Testis (tissue), 3 donors: ENCODE data around the gene CFAP46. TPM values are rescaled to one million over a fixed set of nuclear protein-coding genes. Genes with fewer than 3 reads are reported as not detected.
"Not testable (repeated sequence)": the region's sequence is repeated elsewhere in the genome, so short reads cannot be mapped to it uniquely, and the experiment has no call there.

Experiments
- DNase-seq: peaks from one replicate; pipeline ENCODE4 v3.0.0-alpha.2; 2019
- H3K27ac ChIP-seq, 2 donors: fragments of 200-600 bp; sonication (generic); one replicate each; pipeline ENCODE4 v1.5.1; 2019
- H3K27me3 ChIP-seq: fragments of 200-600 bp; sonication (generic); one replicate; pipeline ENCODE4 v1.5.1; 2019
- H3K36me3 ChIP-seq: fragments of 200-600 bp; sonication (generic); one replicate; pipeline ENCODE4 v1.5.1; 2017; ENCODE audit warnings: low read depth; ENCODE audit errors: missing control alignments
- H3K4me1 ChIP-seq: fragments of 200-600 bp; sonication (generic); one replicate; pipeline ENCODE4 v1.5.1; 2019
- H3K4me3 ChIP-seq, 2 donors: fragments of 200-600 bp; sonication (generic); one replicate each; pipeline ENCODE4 v1.5.1; 2017 to 2019
- H3K9me3 ChIP-seq: fragments of 200-600 bp; sonication (generic); one replicate; pipeline ENCODE4 v1.5.1; 2017
- CTCF ChIP-seq, 3 experiments: fragments of 450-650 bp in 2 of 3; fragments of 200-600 bp in 1 of 3; sonication (generic) in 1 of 3; IDR thresholded peaks; one replicate each; pipeline ENCODE4 v1.5.1; 2016 to 2019; ENCODE audit warnings: antibody characterized with exemption in 3 of 3, mild to moderate bottlenecking in 2 of 3, moderate library complexity in 1 of 3
- POLR2A ChIP-seq: fragments of 450-650 bp; IDR thresholded peaks from one replicate; pipeline ENCODE4 v1.6.1; 2017; ENCODE audit warnings: antibody characterized with exemption, mild to moderate bottlenecking, moderate library complexity
- WGBS, 2 donors: methylation state at CpG; one replicate each; pipeline ENCODE4 v1.1.5; 2018; 5-methylcytosine and 5-hydroxymethylcytosine counted together
- intact Hi-C: fragments of 100-400 bp; cut with DNase I; formaldehyde crosslinking; loops from one replicate; pipeline ENCODE4 v1.15.1; 2023; ENCODE audit warnings: low total_unique reads
- polyA plus RNA-seq: library from polyadenylated mRNA; stranded (reverse); fragments of 350-450 nt; fragmentation: Illumina TruSeq; extraction: RNeasy Lipid Tissue Mini Kit (QIAGEN cat#74804); gene quantifications from one replicate; pipeline ENCODE4 v1.2.3, GENCODE V29; 2014; ENCODE audit warnings: low read depth, low replicate concordance; ENCODE audit not compliant: insufficient read depth
- total RNA-seq, 2 donors: library from RNA; depleted of rRNA; stranded (reverse); fragments of >200 nt; gene quantifications; one replicate each; pipeline ENCODE4 v1.2.3, GENCODE V29; 2016

The CFAP46 gene
- total and polyA plus RNA-seq, 3 donors from 2014 or later: 36.0 to 67.6 (median 59.0) TPM

DNA sequence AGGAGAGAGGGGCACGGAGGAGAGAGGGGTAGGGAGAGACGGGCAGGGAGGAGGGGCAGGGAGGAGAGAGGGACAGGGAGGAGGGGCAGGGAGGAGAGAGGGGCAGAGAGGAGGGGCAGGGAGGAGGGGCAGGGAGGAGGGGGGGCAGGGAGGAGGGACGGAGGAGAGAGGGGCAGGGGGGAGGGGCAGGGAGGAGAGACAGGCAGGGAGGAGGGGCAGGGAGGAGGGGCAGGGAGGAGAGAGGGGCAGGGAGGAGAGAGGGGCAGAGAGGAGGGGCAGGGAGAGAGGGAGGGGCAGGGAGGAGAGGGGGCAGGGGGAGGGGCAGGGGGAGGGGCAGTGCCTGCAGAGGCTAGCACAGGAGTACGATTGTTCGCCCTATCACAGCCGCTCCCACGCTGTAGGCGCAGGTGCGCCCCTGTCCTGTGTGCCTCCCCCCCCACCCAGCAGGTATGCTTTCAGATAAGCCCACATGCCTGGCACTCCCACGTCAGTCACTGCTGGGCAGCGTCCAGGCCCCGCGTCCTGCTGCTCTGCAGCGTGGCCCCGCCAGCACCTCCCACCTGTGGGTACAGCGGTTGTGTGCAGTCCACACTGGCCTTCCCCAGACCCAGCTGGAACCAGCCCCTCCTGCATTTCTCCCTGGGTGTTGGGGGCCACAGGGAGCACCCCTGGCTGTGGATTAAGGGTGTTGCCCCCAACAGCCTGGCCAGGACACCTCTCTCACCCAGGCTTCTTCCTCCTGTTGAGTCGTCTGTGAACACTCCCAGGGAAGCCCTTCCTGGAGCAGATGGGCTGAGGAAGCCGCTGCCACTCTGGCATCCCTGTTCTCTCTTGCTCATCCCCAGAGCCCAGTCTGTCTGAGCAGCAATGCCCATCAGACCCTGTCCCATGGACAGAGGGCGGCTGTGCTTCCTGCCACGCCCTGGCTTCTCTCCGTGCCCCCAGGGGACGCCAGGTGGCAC is 167.2 kb downstream of the CFAP46 start:
- intact Hi-C loops: no loop called here
- WGBS, 2 donors: 70 to 91% methylated on average over 17 to 20 of the region's 22 CpGs
- H3K4me1 ChIP-seq: no peaks in the 10 kb centered on the region
- H3K9me3 ChIP-seq: no peaks in the 10 kb centered on the region
- no peaks in the 10 kb centered on the region for H3K27me3 ChIP-seq
- TF ChIP-seq CTCF (IDR thresholded peaks at IDR 0.05): no peak
- no peak for TF ChIP-seq POLR2A
- no peaks in the 10 kb centered on the region for H3K36me3 ChIP-seq
- DNase-seq: no peak
- no peak overlapping the region for H3K4me3 ChIP-seq
- no peak overlapping the region for H3K27ac ChIP-seq

DNA sequence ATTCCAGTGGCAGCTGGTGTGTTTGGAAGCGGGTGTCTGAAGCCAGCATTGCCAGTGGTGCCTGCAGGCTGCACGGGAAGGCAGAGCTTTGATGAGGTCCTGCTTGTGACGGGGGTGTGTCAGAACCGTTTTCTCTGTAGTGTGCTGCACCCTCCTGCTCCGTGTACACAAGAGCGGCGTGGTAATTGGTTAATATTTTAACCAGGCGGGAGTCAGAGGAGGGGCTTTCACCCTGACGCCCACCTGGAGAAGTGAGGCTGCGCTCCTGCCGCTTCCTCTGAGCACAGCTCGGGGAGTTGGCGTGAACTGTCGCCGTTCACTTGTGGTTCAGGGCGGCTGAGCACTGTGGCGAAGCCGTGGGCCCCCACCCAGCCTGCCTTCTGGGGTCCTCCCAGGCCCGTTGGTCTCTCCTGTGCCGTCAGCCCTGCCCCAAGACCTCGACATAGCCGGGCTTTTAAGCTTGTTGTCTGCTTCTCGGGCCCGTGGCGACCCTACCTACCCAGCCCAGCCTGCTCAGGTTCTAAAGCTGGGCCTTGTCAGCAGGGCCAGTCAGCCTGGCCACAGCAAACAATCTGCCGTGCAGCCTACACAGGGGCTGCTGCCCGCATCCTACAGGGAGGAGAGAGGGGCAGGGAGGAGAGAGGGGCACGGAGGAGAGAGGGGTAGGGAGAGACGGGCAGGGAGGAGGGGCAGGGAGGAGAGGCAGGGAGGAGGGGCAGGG is 168.0 kb downstream of the CFAP46 start:
- no peak for DNase-seq
- Histone ChIP-seq H3K27me3 (no peaks in the 10 kb centered on the region), H3K36me3 (no peaks in the 10 kb centered on the region), H3K9me3 (no peaks in the 10 kb centered on the region), H3K4me1 (no peaks in the 10 kb centered on the region), H3K27ac (no peak overlapping the region), H3K4me3 (no peak overlapping the region)
- 86 to 90% methylated on average over 24 to 29 of the region's 29 CpGs for WGBS, 2 donors
- TF ChIP-seq CTCF (IDR thresholded peaks at IDR 0.05): no peak
- intact Hi-C loops: no loop called here

- H3K27ac ChIP-seq, H3K4me1 ChIP-seq, H3K4me3 ChIP-seq, H3K36me3 ChIP-seq, H3K27me3 ChIP-seq, DNase-seq, intact Hi-C loops, H3K9me3 ChIP-seq: not testable (repeated sequence)
- WGBS, 2 donors: 97% methylated on average over 7 to 15 of the region's 25 CpGs
Measured at GRCh38 chr10:132772816-132773215, 169.6 kb downstream of the CFAP46 start.

DNA sequence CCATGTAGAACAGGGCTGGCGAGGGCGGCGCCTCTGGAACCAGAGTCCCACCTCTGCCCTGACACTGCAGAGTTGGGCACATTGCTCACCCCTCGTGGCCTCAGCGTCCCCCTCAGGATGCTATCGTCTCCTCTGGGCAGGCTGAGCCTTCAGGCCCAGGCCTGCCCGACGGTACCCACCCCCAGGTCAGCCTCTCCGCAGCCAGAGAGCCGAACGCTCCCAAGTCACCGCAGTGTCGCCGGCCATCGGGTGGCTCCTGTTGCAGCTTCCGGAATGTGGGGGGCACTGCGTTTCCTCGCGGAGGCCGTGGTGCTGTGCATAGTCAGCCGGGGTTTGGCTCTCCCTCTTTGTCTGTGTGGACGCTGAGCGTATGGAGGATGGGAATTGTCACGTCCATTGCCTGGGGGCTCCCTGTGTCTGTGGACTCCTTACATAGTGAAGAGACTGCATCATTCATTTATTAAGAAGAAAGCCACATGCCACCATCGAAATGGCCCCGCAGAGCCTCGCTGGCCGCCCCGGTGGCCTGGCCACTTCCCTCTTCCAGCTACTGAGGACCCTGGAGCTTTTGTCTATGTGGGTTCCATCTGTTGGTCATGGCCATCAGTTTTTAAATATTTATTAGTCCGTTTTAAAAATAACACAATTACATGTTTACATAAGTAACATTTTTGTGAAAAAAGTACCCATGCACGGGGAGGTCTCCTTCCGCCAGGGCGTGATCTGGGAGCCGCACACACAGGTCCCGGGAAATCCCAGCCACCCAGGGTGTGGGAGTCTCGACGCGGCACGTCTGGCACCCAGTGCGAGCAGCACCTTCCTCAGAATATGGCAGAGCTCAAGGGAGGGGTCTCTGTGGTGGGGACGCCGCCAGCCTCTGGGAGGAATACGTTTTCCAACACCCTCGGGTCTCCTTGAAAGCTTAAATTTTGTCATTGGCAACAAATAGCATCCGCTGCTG is 172.0 kb downstream of the CFAP46 start:
- Histone ChIP-seq H3K4me3 (no peak overlapping the region), H3K9me3 (no peaks in the 10 kb centered on the region), H3K27ac (no peak overlapping the region), H3K36me3 (no peaks in the 10 kb centered on the region), H3K4me1 (no peaks in the 10 kb centered on the region), H3K27me3 (no peaks in the 10 kb centered on the region)
- TF ChIP-seq CTCF (IDR thresholded peaks at IDR 0.05) (no peak), POLR2A (no peak)
- intact Hi-C loops: no loop called here
- DNase-seq: no peak
- WGBS, 2 donors: 91 to 94% methylated on average over 32 to 45 of the region's 45 CpGs
